HG03354 (cell line): ENCODE results near the gene UBE2D4.
A peak's percentile ranks its signal among the peaks of the same experiment; 100 is the strongest.

Source experiments
- ATAC-seq: cut with Tn5 transposase; IDR thresholded peaks from one replicate; pipeline ENCODE4 v1.9.1; 2021; ENCODE audit warnings: mild to moderate bottlenecking; ENCODE audit not compliant: unreplicated experiment, poor library complexity, severe bottlenecking

UBE2D4 gene

GRCh38 chr7:43905956-43906330 is 20.3 kb upstream of the UBE2D4 start:
- peak; percentile 46 for ATAC-seq

- peak; percentile 79 for ATAC-seq
Measured at GRCh38 chr7:43906331-43907010, 19.8 kb upstream of the UBE2D4 start, which contains the start of gene URGCP. TSS of gene URGCP (minus strand) at chr7:43906596. CDS start at chr7:43906575, 21 bp downstream.

- ATAC-seq = no peak
Measured at GRCh38 chr7:43914795-43915194, 11.4 kb upstream of the UBE2D4 start.

- ATAC-seq = no peak
Measured at GRCh38 chr7:43915907-43916306, 10.3 kb upstream of the UBE2D4 start.

- no peak for ATAC-seq
Measured at GRCh38 chr7:43921423-43921822, 4.8 kb upstream of the UBE2D4 start.

GRCh38 chr7:43922726-43923125 is 3.5 kb upstream of the UBE2D4 start:
- no peak for ATAC-seq

GRCh38 chr7:43926798-43927123 is 525 bp downstream of the UBE2D4 start:
- no peak for ATAC-seq

- ATAC-seq = no peak
Measured at GRCh38 chr7:43927810-43928209, 1.6 kb downstream of the UBE2D4 start.

GRCh38 chr7:43929529-43930457 is 3.6 kb downstream of the UBE2D4 start:
- ATAC-seq = no peak

- ATAC-seq = no peak
Measured at GRCh38 chr7:43931346-43931745, 5.1 kb downstream of the UBE2D4 start.

GRCh38 chr7:43933902-43934560 is 7.8 kb downstream of the UBE2D4 start:
- no peak for ATAC-seq

GRCh38 chr7:43937444-43937843 is 11.2 kb downstream of the UBE2D4 start:
- no peak for ATAC-seq

- ATAC-seq = no peak
Measured at GRCh38 chr7:43938892-43939482, 12.8 kb downstream of the UBE2D4 start.

- ATAC-seq = no peak
Measured at GRCh38 chr7:43942250-43942649, 16.0 kb downstream of the UBE2D4 start.

GRCh38 chr7:43942997-43943396 is 16.8 kb downstream of the UBE2D4 start:
- no peak for ATAC-seq

GRCh38 chr7:43943417-43944187 is 17.4 kb downstream of the UBE2D4 start:
- ATAC-seq = no peak

- no peak for ATAC-seq
Measured at GRCh38 chr7:43944286-43944685, 18.1 kb downstream of the UBE2D4 start.

- ATAC-seq = no peak
Measured at GRCh38 chr7:43952028-43952427, 25.8 kb downstream of the UBE2D4 start.

GRCh38 chr7:43953071-43953470 is 26.8 kb downstream of the UBE2D4 start:
- no peak for ATAC-seq
